GM10248 (cell line): Measurements from ENCODE around the gene CAMK1D.
"Not testable (repeated sequence)": the region's sequence is repeated elsewhere in the genome, so short reads cannot be mapped to it uniquely, and the experiment has no call there.

Experiments used
- CTCF ChIA-PET: fragments of 300-600 bp; sonication (Branson Sonifier 250); formaldehyde crosslinking; extraction: SDS; loops from one replicate; lab custom pipeline; 2021; ENCODE audit warnings: antibody characterized with exemption; lab: Yijun Ruan, JAX
- POLR2A ChIA-PET: fragments of 350-650 bp; sonication (Branson Sonifier 250); formaldehyde crosslinking; extraction: SDS; loops from one replicate; lab custom pipeline; 2020; ENCODE audit warnings: antibody characterized with exemption; lab: Yijun Ruan, JAX
- DNase-seq: peaks from one replicate; pipeline ENCODE4 v3.0.0; 2012; ENCODE audit errors: extremely low spot score
- TF ChIP-seq, protein P1 (sequence below): IDR thresholded peaks from 2 replicates; pipeline ENCODE4 v1.5.1; 2012; ENCODE audit warnings: mild to moderate bottlenecking, low read depth; ENCODE audit errors: extremely low read depth, missing control alignments, control extremely low read depth

CAMK1D gene

DNA sequence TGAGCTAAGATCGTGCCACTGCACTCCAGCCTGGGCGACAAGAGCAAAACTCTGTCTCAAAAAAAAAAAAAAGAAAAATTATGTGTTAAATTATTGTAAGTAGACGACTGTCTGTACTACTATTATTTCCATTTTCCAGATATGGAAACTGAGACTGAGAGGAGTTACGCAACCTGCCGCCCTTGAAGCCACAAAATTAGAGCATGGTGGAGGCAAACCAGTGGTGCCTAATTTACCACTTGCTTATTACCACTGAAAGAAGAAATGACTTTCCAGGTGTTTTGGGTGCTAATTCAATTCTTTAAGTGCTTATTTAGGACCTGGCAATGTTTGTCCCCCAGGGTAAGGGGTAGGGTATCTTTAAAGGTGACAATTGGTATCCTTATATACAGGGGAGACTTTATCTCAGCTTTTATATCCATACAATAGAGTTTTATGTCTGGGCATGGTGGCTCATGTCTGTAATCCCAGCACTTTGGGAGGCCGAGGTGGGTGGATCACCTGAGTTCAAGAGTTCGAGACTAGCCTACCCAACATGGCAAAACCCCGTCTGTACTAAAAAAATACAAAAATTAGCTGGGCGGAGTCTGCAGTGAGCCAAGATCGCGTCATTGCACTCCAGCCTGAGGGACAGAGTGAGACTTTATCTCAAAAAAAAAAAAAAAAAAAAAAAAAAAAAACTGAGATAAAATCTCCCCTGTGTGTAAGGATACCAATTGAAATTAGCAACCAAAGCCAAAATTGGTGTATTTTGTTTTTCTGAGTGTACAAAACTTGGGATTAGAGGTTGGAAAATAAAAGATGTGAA, 16.6 kb upstream of the CAMK1D start:
- DNase-seq = peak; percentile 7
- TF ChIP-seq, protein P1, sequence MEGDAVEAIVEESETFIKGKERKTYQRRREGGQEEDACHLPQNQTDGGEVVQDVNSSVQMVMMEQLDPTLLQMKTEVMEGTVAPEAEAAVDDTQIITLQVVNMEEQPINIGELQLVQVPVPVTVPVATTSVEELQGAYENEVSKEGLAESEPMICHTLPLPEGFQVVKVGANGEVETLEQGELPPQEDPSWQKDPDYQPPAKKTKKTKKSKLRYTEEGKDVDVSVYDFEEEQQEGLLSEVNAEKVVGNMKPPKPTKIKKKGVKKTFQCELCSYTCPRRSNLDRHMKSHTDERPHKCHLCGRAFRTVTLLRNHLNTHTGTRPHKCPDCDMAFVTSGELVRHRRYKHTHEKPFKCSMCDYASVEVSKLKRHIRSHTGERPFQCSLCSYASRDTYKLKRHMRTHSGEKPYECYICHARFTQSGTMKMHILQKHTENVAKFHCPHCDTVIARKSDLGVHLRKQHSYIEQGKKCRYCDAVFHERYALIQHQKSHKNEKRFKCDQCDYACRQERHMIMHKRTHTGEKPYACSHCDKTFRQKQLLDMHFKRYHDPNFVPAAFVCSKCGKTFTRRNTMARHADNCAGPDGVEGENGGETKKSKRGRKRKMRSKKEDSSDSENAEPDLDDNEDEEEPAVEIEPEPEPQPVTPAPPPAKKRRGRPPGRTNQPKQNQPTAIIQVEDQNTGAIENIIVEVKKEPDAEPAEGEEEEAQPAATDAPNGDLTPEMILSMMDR = no peak
- ChIA-PET CTCF (interaction anchor here (1.1 to 4.3 kb wide), 4 partner anchors 9 to 71 kb away, joined by 3 to 14 read pairs (median 8); no protein-coding TSS in a partner anchor), POLR2A (interaction anchor here (0.6 to 1.1 kb wide), 3 partner anchors 9 to 230 kb away, joined by 3 to 9 read pairs (median 3); no protein-coding TSS in a partner anchor)

DNA sequence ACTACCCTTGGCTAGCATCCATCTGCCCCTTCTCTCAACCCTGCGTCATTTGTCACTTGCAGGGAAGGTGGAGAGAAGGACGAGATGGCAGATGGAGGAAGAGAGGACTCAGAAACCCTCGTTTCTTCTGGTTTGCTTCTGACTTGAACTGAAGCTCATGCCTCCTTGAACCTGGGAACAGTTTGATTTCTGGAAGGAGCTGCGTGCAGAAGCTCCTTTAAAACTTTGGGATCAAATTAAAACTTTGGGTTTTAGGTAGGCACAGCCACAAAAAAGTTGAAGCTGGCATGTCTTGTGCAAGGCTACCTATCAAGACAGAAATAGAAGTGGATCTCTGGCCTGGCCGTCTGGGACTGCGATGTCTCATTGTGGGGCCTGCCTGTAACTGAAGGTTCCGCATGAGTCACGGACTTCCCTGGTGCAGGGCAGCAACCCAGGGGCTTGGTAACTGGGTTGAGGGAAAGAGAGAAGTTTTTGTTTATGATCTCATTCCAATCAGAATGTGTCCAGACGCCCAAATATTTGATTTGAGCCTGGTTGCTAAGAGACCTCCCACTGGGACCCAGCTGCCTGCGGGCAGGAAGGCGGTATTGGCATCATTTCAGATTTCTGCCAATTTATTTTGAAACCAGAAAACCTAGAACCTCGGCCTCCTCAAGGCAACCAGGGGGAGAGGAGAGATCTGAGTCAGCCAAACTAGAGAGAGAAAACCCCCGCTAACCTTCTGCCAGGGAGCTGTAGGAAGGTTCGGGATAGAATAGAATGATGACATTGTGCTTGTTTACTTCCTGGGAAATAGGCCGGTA, 15.8 kb upstream of the CAMK1D start:
- POLR2A ChIA-PET = interaction anchor here (0.6 to 0.7 kb wide), 3 partner anchors 10 to 28 kb away, joined by 3 to 7 read pairs (median 3); no protein-coding TSS in a partner anchor
- CTCF ChIA-PET = interaction anchor here (1.1 to 4.3 kb wide), 5 partner anchors 10 to 76 kb away, joined by 3 to 14 read pairs (median 5); no protein-coding TSS in a partner anchor

DNA sequence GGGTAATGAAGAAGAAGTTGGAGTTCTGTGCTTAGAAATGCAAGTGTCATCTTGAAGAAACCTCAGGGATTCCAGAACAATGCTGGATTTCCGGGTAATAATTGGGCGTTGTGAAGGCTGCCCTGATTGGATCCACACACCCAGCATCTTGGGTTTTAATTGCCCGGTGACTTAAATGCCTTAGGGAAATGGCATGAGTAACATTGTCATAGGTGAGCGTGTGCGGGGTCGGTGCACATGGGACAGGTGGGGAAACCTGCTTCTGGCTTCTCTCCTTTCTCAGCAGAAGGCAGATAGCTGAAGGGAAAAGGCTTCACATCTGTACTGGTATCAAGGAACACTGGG, 15.2 kb upstream of the CAMK1D start:
- ChIA-PET POLR2A (interaction anchor here (0.6 kb wide), 1 partner anchor 29 kb away, joined by 7 read pairs; no protein-coding TSS in a partner anchor), CTCF (interaction anchor here (1.1 to 4.3 kb wide), 4 partner anchors 11 to 76 kb away, joined by 3 to 14 read pairs (median 8); no protein-coding TSS in a partner anchor)
- TF ChIP-seq, protein P1 = no peak
- no peak for DNase-seq

More for the DNA sequence above, 15.8 kb upstream of the CAMK1D start:
- TF ChIP-seq, protein P1 = no peak
- DNase-seq = peak; percentile 68

DNA sequence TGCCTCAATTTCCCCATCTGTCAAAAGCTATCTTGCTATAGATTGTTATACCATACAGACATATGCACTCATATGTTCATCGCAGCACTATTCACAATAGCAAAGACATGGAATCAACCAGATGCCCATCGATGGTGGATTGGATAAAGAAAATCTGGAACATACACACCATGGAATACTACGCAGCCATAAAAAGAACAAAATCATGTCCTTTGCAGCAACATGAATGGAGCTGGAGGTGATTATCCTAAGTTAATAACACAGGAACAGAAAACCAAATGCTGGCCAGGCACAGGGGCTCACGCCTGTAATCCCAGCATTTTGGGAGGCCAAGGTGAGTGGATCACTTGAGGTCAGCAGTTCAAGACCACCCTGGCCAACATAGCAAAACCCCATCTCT, 14.2 kb upstream of the CAMK1D start:
- CTCF ChIA-PET = interaction anchor here (1.9 to 4.3 kb wide), 2 partner anchors 13 to 77 kb away, joined by 5 to 14 read pairs; no protein-coding TSS in a partner anchor
- DNase-seq, POLR2A ChIA-PET: not testable (repeated sequence)

DNA sequence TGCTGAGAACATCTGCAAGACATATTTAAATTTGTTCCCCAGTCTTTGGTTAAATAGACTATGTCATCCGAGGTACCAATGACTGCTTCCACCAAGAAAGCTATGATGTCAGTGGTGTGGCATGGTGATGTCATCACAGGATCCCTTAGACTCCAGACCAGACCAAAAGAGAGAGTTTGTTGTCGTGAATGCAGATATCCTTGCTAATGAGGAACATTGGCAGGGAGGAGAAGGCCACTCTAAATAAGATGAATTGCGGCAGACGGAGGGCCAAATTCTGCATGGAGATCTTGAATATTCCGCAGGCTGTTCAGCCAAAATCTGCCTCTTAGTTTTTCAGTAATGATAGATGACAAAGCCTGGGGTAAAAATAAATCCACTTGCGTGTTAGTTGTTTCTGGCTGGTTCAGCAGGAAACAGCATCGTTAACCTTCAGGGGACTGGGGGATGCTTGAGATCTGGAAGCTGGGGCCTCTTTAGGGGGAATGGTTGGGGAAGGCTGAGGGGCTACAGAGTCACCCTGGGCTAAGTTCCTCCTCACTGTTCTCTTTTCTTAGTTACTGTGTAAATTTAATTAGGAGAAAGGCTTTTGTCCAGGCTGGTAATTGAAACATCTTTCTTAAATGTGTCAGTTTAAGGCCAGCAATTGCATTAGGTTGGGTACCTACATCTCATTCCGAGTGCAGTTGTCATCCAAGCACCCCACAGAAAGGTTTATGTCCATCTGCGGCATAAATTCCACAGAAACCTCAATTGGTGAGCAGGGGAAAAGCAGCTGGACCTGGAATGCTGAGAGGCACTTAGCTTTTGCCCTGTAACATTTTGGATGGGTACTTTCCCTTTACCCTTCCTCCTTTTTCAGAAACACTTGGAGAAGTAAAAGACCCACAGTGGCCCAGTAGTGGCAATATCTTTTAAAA, 11.6 kb upstream of the CAMK1D start:
- ChIA-PET POLR2A (no interaction called here), CTCF (interaction anchor here (0.8 to 1.8 kb wide), 8 partner anchors 8 to 319 kb away, joined by 3 to 6 read pairs (median 4); partner anchors contain the start of gene CAMK1D)
- no peak for DNase-seq
- TF ChIP-seq, protein P1 = no peak

DNA sequence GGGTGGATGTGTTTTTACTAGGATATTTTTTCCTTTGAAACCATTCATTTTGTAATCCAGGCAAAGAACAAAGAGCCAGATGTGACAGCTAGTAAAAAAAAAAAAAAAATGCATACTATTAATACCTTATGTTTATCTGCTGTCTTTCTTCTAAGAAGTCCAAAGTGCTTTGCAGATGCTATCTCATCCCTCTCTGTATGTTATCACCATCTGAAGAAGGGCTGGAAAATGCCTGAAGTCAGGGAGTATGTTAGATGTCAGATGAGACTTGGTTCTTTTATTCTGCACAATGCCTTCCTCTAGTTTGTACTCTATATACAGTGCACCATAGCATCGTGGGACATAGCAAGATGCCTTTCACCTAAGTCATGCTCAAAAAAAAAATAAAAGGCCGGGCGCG, 10.4 kb upstream of the CAMK1D start:
- ChIA-PET POLR2A (interaction anchor here (0.6 kb wide), 1 partner anchor 37 kb away, joined by 3 read pairs; no protein-coding TSS in a partner anchor), CTCF (interaction anchor here (1.2 kb wide), 2 partner anchors 17 to 76 kb away, joined by 3 to 4 read pairs; no protein-coding TSS in a partner anchor)
- TF ChIP-seq, protein P1 = no peak
- no peak for DNase-seq
